Left ventricle myocardium inferior (tissue), 1 donor: ENCODE measurements around the gene MYOZ2. TPM values are rescaled to one million over a fixed set of nuclear protein-coding genes. Genes with fewer than 3 reads are reported as not detected.

Source experiments
- DNase-seq: peaks from one replicate; pipeline ENCODE4 v3.0.0-alpha.2; 2020
- H3K27ac ChIP-seq: fragments of 200-600 bp; replicated peaks from 2 replicates; pipeline ENCODE4 v1.8.0; 2021
- H3K27me3 ChIP-seq: fragments of 200-600 bp; 2 replicates; pipeline ENCODE4 v1.8.0; 2021; ENCODE audit warnings: low read depth
- H3K36me3 ChIP-seq: fragments of 200-600 bp; 2 replicates; pipeline ENCODE4 v1.8.0; 2021
- H3K4me1 ChIP-seq: fragments of 200-600 bp; 2 replicates; pipeline ENCODE4 v1.8.0; 2021
- H3K4me3 ChIP-seq: fragments of 200-600 bp; 2 replicates; pipeline ENCODE4 v1.8.0; 2021; ENCODE audit warnings: mild to moderate bottlenecking, moderate library complexity
- H3K9me3 ChIP-seq: fragments of 200-600 bp; replicated peaks from 2 replicates; pipeline ENCODE4 v1.8.0; 2021
- intact Hi-C: fragments of 100-400 bp; cut with micrococcal nuclease; formaldehyde crosslinking; loops from one replicate; pipeline ENCODE4 v1.11.0; 2022
- total RNA-seq: library from RNA; stranded (reverse); fragmentation: NEBNext Ultra II Directional; extraction: Animal tissue kit (Norgen Biotek cat#: 25700); gene quantifications from one replicate; pipeline ENCODE4 v1.2.1, GENCODE V29; 2021
- TF ChIP-seq, protein P1 (sequence below): fragments of 200-600 bp; IDR thresholded peaks from 2 replicates; pipeline ENCODE4 v1.8.0; 2021; ENCODE audit warnings: antibody characterized with exemption, mild to moderate bottlenecking, borderline replicate concordance
- donor health status: DM: no; HTN: yes; CAD: no; lungs with severe emphysema.

MYOZ2 gene
- total RNA-seq, 1 donor from 2014 or later = 843 TPM

DNA sequence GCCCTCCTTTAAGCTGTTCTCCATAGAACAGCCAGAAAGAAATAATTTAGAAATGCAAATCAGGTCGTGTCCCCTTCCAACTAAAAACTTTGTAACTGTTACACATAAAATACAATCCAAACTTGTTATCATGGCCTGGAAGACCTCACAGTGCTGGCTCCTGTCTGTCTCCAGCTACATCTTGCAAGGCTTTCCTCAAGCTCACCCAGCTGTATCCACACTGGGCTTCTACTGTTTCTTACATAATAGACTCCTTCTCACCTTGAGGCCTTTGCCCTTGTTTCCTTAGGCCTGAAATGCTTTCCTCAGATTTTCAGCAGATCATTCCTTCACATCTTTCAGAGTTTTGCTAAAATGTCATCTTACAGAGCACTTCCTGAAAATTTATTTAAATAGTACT is 43.4 kb downstream of the MYOZ2 start:
- TF ChIP-seq, protein P1, sequence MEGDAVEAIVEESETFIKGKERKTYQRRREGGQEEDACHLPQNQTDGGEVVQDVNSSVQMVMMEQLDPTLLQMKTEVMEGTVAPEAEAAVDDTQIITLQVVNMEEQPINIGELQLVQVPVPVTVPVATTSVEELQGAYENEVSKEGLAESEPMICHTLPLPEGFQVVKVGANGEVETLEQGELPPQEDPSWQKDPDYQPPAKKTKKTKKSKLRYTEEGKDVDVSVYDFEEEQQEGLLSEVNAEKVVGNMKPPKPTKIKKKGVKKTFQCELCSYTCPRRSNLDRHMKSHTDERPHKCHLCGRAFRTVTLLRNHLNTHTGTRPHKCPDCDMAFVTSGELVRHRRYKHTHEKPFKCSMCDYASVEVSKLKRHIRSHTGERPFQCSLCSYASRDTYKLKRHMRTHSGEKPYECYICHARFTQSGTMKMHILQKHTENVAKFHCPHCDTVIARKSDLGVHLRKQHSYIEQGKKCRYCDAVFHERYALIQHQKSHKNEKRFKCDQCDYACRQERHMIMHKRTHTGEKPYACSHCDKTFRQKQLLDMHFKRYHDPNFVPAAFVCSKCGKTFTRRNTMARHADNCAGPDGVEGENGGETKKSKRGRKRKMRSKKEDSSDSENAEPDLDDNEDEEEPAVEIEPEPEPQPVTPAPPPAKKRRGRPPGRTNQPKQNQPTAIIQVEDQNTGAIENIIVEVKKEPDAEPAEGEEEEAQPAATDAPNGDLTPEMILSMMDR = no peak
- H3K9me3 ChIP-seq = no peaks in the 10 kb centered on the region
- intact Hi-C loops = no loop called here
- peaks cover 8% of the 10 kb centered on the region for H3K36me3 ChIP-seq
- peaks cover 38% of the 10 kb centered on the region for H3K4me1 ChIP-seq
- H3K27me3 ChIP-seq = no peaks in the 10 kb centered on the region
- no peak overlapping the region for H3K4me3 ChIP-seq
- peak overlapping the region; percentile 40 for H3K27ac ChIP-seq
- no peak for DNase-seq

DNA sequence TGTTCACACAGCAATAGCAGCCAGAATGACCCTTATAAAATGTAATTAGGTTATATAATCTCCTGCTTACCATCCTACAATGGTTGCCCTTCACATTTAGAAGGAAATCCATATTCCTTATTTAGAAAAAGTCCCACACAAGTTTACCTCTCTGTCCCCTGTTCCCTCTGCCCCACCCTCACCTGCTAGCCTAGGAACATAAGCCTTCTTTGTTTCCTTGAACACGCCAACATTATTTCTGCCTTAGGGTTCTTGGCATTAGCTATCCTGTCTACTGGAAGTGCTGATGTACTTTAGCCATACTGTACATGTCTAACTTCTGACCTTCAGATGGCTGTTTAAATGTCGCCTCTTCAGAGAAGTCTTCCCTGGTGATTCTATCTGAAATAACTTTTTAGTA is 48.5 kb downstream of the MYOZ2 start:
- TF ChIP-seq, protein P1 = no peak
- DNase-seq = no peak
- Histone ChIP-seq H3K36me3 (peaks cover 7% of the 10 kb centered on the region), H3K9me3 (no peaks in the 10 kb centered on the region), H3K27ac (peak overlapping the region; percentile 31), H3K27me3 (no peaks in the 10 kb centered on the region), H3K4me3 (no peak overlapping the region), H3K4me1 (peaks cover 44% of the 10 kb centered on the region)
- intact Hi-C loops = no loop called here

DNA sequence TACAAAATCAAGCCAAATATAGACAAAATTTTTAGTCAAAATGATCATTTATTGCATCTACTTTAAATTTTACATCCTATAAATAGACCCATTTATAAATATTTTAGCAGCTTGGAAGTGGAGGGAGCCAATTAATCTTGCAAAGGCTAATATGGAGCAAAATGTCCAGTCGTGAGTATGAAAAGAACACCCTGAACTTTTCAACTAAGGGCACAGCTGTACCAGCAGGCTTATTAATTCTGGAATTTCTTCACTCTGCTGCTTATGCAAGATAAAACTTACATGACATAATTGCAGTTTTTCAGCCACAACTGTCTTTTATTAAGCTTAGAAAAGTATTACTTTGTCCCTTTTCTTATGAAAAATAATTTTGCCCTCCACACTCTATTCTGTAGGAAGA is 54.0 kb downstream of the MYOZ2 start:
- Histone ChIP-seq H3K9me3 (no peaks in the 10 kb centered on the region), H3K4me3 (no peak overlapping the region), H3K36me3 (no peaks in the 10 kb centered on the region), H3K27me3 (no peaks in the 10 kb centered on the region), H3K27ac (peak overlapping the region; percentile 74), H3K4me1 (peaks cover 26% of the 10 kb centered on the region)
- no peak for DNase-seq
- intact Hi-C loops = no loop called here
- TF ChIP-seq, protein P1 = no peak

DNA sequence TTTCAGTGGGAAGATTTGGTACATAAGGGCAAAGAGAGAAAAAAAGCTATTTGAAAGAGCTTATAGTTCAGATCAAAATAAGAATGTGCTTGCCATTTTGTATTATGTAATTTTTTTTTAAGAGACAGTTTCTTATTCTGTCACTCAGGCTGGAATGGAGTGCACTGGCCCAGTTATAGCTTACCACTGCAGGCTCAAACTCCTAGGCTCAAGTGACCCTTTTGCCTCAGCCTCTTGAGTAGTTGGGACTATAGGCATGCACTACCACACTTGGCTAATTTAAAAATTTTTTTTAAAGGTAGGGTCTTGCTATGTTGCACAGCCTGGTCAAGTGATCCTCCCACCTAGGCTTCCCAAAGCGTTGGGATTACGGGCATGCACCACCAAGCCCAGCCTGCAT is 54.7 kb downstream of the MYOZ2 start:
- H3K4me3 ChIP-seq = no peak overlapping the region
- H3K9me3 ChIP-seq = no peaks in the 10 kb centered on the region
- no peaks in the 10 kb centered on the region for H3K27me3 ChIP-seq
- H3K36me3 ChIP-seq = no peaks in the 10 kb centered on the region
- TF ChIP-seq, protein P1 = no peak
- DNase-seq = no peak
- intact Hi-C loops = no loop called here
- peak overlapping the region; percentile 74 for H3K27ac ChIP-seq
- H3K4me1 ChIP-seq = peaks cover 26% of the 10 kb centered on the region

DNA sequence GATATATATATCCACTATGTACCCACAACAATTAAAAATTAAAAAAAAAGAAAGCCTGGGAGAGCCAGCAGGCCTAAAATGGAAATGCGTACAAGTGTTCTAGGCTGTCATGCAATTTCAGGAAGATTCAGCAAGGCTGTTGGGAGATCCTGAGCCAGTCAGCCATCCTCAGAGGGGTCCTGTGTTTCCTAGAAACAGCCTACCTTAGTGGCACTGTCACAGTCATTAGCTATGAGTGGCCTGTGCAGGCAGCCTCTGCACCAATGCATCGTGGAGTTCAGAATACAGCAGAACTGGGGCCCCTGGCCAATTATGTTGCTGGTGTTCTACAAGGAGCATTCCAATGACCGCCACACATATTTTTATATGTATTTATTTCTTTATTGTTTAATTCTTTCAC is 55.9 kb downstream of the MYOZ2 start:
- no peak for DNase-seq
- TF ChIP-seq, protein P1 = no peak
- intact Hi-C loops = no loop called here
- Histone ChIP-seq H3K27ac (peak overlapping the region; percentile 74), H3K4me1 (peaks cover 26% of the 10 kb centered on the region), H3K4me3 (no peak overlapping the region), H3K27me3 (no peaks in the 10 kb centered on the region), H3K36me3 (no peaks in the 10 kb centered on the region), H3K9me3 (peaks cover 8% of the 10 kb centered on the region)

DNA sequence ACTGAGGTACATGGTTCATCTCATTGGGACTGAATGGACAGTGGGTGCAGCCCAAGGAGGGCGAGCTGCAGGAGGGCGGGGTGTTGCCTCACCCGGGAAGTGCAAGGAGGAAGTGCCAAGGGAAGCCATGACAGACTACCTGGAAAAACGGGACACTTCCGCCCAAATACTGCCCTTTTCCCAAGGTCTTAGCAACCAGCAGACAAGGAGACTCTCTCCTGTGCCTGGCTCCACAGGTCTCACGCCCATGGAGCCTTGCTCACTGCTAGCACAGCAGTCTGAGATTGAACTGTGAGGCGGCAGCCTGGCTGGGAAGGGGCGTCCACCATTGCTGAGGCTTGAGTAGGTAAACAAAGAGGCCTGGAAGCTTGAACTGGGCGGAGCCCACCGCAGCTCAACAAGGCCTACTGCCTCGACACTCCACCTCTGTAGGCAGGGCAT is 62.2 kb downstream of the MYOZ2 start:
- H3K27ac ChIP-seq = no peak overlapping the region
- DNase-seq = no peak
- H3K4me3 ChIP-seq = no peak overlapping the region
- intact Hi-C loops = no loop called here
- TF ChIP-seq, protein P1 = no peak
- H3K27me3 ChIP-seq = no peaks in the 10 kb centered on the region
- H3K36me3 ChIP-seq = no peaks in the 10 kb centered on the region
- H3K4me1 ChIP-seq = no peaks in the 10 kb centered on the region
- peaks cover 12% of the 10 kb centered on the region for H3K9me3 ChIP-seq
